IMR-90 (cell line): ENCODE results near the gene COX8A. TPM values are rescaled to one million over a fixed set of nuclear protein-coding genes. Genes with fewer than 3 reads are reported as not detected.

Experiments
- ATAC-seq: fragments of 200-7000 bp; cut with Tn5 transposase; 2 replicates; pipeline ENCODE4 v1.9.1; 2020; ENCODE audit warnings: low read depth, mild to moderate bottlenecking, moderate library complexity
- BruUV-seq: library from RNA; stranded (reverse); fragments of 400-500 nt; replicated peaks from 2 replicates; lab custom pipeline; 2021; lab: Mats Ljungman, UMichigan
- CTCF ChIA-PET: fragments of 300-600 bp; formaldehyde crosslinking; extraction: SDS; loops from one replicate; lab custom pipeline; 2021; ENCODE audit warnings: antibody characterized with exemption; lab: Yijun Ruan, JAX
- POLR2A ChIA-PET: fragments of 300-600 bp; sonication (Branson Sonifier 250); formaldehyde crosslinking; loops from one replicate; lab custom pipeline; 2022; ENCODE audit warnings: antibody characterized with exemption; ENCODE audit not compliant: unreplicated experiment; lab: Charles Lee
- DNase-seq: peaks from one replicate; pipeline ENCODE4 v3.0.0; 2013
- H2AFZ ChIP-seq: replicated peaks from 2 replicates; pipeline ENCODE3; 2013; ENCODE audit warnings: low read length, mild to moderate bottlenecking; ENCODE audit not compliant: poor library complexity
- H2AK5ac ChIP-seq: 2 replicates; pipeline ENCODE4 v1.6.1; 2013; ENCODE audit warnings: low read depth, low read length, inconsistent platforms
- H2AK9ac ChIP-seq: replicated peaks from 2 replicates; pipeline ENCODE3; 2013; ENCODE audit warnings: mild to moderate bottlenecking, low read depth, low read length, moderate library complexity; ENCODE audit not compliant: poor library complexity
- H2BK120ac ChIP-seq: 2 replicates; pipeline ENCODE4 v1.6.1; 2013; ENCODE audit warnings: low read depth, low read length, inconsistent platforms
- H2BK15ac ChIP-seq: 3 replicates; pipeline ENCODE4 v1.6.1; 2013; ENCODE audit warnings: low read depth, low read length, inconsistent platforms
- H2BK20ac ChIP-seq: 2 replicates; pipeline ENCODE4 v1.6.1; 2013; ENCODE audit warnings: low read depth, mild to moderate bottlenecking, inconsistent platforms, low read length, moderate library complexity
- H2BK5ac ChIP-seq: 2 replicates; pipeline ENCODE4 v1.6.1; 2013; ENCODE audit warnings: mild to moderate bottlenecking, low read depth, low read length, inconsistent platforms; ENCODE audit not compliant: poor library complexity, severe bottlenecking
- H3K14ac ChIP-seq: replicated peaks from 2 replicates; pipeline ENCODE4 v1.6.1; 2013; ENCODE audit warnings: low read depth, low read length, inconsistent platforms
- H3K18ac ChIP-seq: 2 replicates; pipeline ENCODE4 v1.6.1; 2013; ENCODE audit warnings: low read depth, low read length, control low read depth
- H3K23ac ChIP-seq: 2 replicates; pipeline ENCODE4 v1.6.1; 2013; ENCODE audit warnings: low read depth, low read length, inconsistent platforms
- H3K27ac ChIP-seq: 2 replicates; pipeline ENCODE4 v1.5.1; 2013; ENCODE audit warnings: mild to moderate bottlenecking, control low read depth, low read length; ENCODE audit not compliant: insufficient read depth
- H3K27me3 ChIP-seq: 2 replicates; pipeline ENCODE4 v1.6.1; 2013; ENCODE audit warnings: low read length; ENCODE audit not compliant: control insufficient read depth, insufficient read depth
- H3K36me3 ChIP-seq: 2 replicates; pipeline ENCODE4 v1.6.1; 2013; ENCODE audit warnings: low read length, mixed read lengths; ENCODE audit not compliant: control insufficient read depth, insufficient read depth
- H3K4ac ChIP-seq: 2 replicates; pipeline ENCODE4 v1.6.1; 2013; ENCODE audit warnings: low read depth, low read length, inconsistent platforms
- H3K4me1 ChIP-seq: 2 replicates; pipeline ENCODE4 v1.6.1; 2013; ENCODE audit warnings: low read length, mixed read lengths; ENCODE audit not compliant: control insufficient read depth, insufficient read depth
- H3K4me2 ChIP-seq: 2 replicates; pipeline ENCODE4 v1.6.1; 2013; ENCODE audit warnings: low read depth, mild to moderate bottlenecking, control low read depth, low read length, moderate library complexity
- H3K4me3 ChIP-seq: 2 replicates; pipeline ENCODE4 v1.5.1; 2013; ENCODE audit warnings: low read depth, mild to moderate bottlenecking, control low read depth, low read length, moderate library complexity; ENCODE audit not compliant: insufficient read depth
- H3K56ac ChIP-seq: 2 replicates; pipeline ENCODE4 v1.6.1; 2013; ENCODE audit warnings: low read length, inconsistent platforms; ENCODE audit not compliant: insufficient read depth; ENCODE audit errors: extremely low read depth
- H3K79me1 ChIP-seq, 2 experiments: 2 replicates each; pipeline ENCODE4 v1.6.1; 2013; ENCODE audit warnings: low read length in 2 of 2, inconsistent platforms in 1 of 2, low read depth in 1 of 2
- H3K9ac ChIP-seq: 2 replicates; pipeline ENCODE4 v1.6.1; 2013; ENCODE audit warnings: low read depth, low read length, control low read depth
- H3K9me1 ChIP-seq: 2 replicates; pipeline ENCODE4 v1.6.1; 2013; ENCODE audit warnings: low read length, inconsistent platforms; ENCODE audit not compliant: insufficient read depth
- H3K9me3 ChIP-seq: 2 replicates; pipeline ENCODE4 v1.6.1; 2013; ENCODE audit warnings: low read length; ENCODE audit not compliant: control insufficient read depth, insufficient read depth
- H4K20me1 ChIP-seq: 2 replicates; pipeline ENCODE4 v1.6.1; 2013; ENCODE audit warnings: low read length, inconsistent platforms; ENCODE audit not compliant: insufficient read depth
- H4K5ac ChIP-seq: 2 replicates; pipeline ENCODE4 v1.6.1; 2013; ENCODE audit warnings: mild to moderate bottlenecking, low read depth, low read length, control low read depth
- H4K8ac ChIP-seq, 2 experiments: 2 replicates each; pipeline ENCODE4 v1.6.1; 2013; ENCODE audit warnings: low read depth in 2 of 2, low read length in 2 of 2, control low read depth in 1 of 2, inconsistent platforms in 1 of 2
- H4K91ac ChIP-seq: 2 replicates; pipeline ENCODE4 v1.6.1; 2013; ENCODE audit warnings: low read depth, low read length, inconsistent platforms; ENCODE audit not compliant: insufficient read depth
- FOS ChIP-seq: fragments of 150-350 bp; IDR thresholded peaks from 2 replicates; pipeline ENCODE4 v1.6.1; 2016; ENCODE audit warnings: low read depth, low read length
- MAZ ChIP-seq: IDR thresholded peaks from 2 replicates; pipeline ENCODE4 v1.6.1; 2012; ENCODE audit warnings: low read depth, mild to moderate bottlenecking, low read length, improper control_type of control experiment, moderate library complexity, borderline replicate concordance
- RCOR1 ChIP-seq: IDR thresholded peaks from 2 replicates; pipeline ENCODE4 v1.6.1; 2012; ENCODE audit warnings: mild to moderate bottlenecking, low read length, improper control_type of control experiment; ENCODE audit not compliant: insufficient replicate concordance
- WGBS, 2 experiments: methylation state at CpG; one replicate each; pipeline versions ENCODE4 v1.1.5 to v1.1.7; 2013; ENCODE audit warnings: missing lambda C conversion rate in 2 of 2; ENCODE audit not compliant: insufficient read length in 1 of 2; ENCODE audit errors: extremely low coverage in 2 of 2; 5-methylcytosine and 5-hydroxymethylcytosine counted together
- dilution Hi-C: fragments of 300-500 bp; cut with HindIII; formaldehyde crosslinking; loops from one replicate; pipeline ENCODE4 v1.14.3; 2018; ENCODE audit warnings: low sequenced_read_pairs; ENCODE audit not compliant: unreplicated experiment
- in situ Hi-C: fragments of 300-500 bp; cut with MboI; formaldehyde crosslinking; loops from 3 replicates; pipeline ENCODE4 v1.14.3; 2019; ENCODE audit warnings: low sequenced_read_pairs, inconsistent platforms, mixed read lengths
- intact Hi-C: fragments of 100-400 bp; cut with micrococcal nuclease; formaldehyde crosslinking; loops from 2 replicates; pipeline ENCODE4 v1.10.0; 2022
- polyA plus RNA-seq, 3 experiments: library from polyadenylated mRNA; depleted of rRNA; stranded (reverse); fragments of >200 nt; gene quantifications; 2 replicates each; pipeline ENCODE4 v1.2.3, GENCODE V29; 2012; ENCODE audit warnings: low replicate concordance in 1 of 3
- total RNA-seq: library from RNA; depleted of rRNA; stranded (reverse); fragments of >200 nt; gene quantifications from 2 replicates; pipeline ENCODE4 v1.2.3, GENCODE V29; 2012

The COX8A gene
- total and polyA plus RNA-seq, 2 of the 4 experiments (the other 2 are of a cell fraction): 250 to 598 TPM

DNA sequence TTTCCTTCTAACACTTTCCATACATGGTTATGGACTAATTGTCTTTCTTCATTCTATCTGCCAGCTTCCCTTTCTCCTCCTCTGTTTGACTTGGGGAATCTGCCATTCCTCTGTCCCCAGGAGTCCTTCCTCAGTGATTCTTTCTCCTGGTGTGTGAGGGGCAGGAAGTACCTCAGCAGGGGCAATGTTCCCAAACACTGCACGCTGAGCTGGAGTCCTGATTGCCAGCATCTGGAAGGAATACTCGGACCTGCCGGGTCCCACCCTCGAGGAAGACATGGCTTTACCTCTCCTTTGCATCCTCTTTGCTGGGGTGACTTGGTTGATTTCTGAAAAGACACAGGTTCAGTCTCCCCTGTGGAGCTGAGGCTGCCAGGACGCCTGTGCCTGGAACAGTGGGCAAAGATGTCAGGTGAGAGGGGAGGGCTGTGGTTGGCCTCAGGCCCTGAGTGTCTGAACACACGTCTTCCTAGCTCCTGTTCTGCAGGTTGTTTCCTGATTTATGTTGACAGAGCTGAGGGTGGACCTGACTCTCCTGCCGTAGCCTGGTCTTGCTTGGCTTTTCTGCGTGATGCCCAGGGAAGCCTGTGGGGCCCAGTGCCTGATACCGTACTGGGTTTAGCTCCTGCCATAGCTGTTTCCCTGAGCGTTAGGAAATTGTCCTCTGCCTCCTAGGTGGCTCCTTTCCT, 4.3 kb downstream of the COX8A start:
- CTCF ChIA-PET: no interaction called here
- no peak overlapping the region for H3K23ac ChIP-seq
- POLR2A ChIA-PET: no interaction called here

More for the DNA sequence above, 4.3 kb downstream of the COX8A start:
- DNase-seq (no peak), ATAC-seq (no peak)
- in situ Hi-C loops: no loop called here
- no peak overlapping the region for H3K27ac ChIP-seq
- H2AFZ ChIP-seq: no peak overlapping the region
- no peak overlapping the region for H2AK5ac ChIP-seq
- H4K5ac ChIP-seq: no peak overlapping the region
- no peak overlapping the region for H2BK120ac ChIP-seq
- no peak overlapping the region for H3K4me3 ChIP-seq
- dilution Hi-C loops: no loop called here
- intact Hi-C loops: no loop called here
- peaks cover 13% of the 10 kb centered on the region for H3K4me1 ChIP-seq
- no peaks in the 10 kb centered on the region for H3K27me3 ChIP-seq
- H3K36me3 ChIP-seq: peaks cover 11% of the 10 kb centered on the region; the same call in 1 of the 2 replicates
- no peak overlapping the region for H3K56ac ChIP-seq
- TF ChIP-seq RCOR1 (no peak), FOS (no peak), MAZ (no peak)
- H4K8ac ChIP-seq: no peak overlapping the region
- no peak overlapping the region for H2BK15ac ChIP-seq
- peak overlapping the region; percentile 79 for H2AK9ac ChIP-seq
- H4K91ac ChIP-seq: no peak overlapping the region
- H3K4ac ChIP-seq: no peak overlapping the region
- H3K79me1 ChIP-seq: peaks cover 16 to 62% of the 10 kb centered on the region in 2 experiments
- no peak overlapping the region for H2BK5ac ChIP-seq
- H3K4me2 ChIP-seq: no peak overlapping the region
- H3K18ac ChIP-seq: no peak overlapping the region
- no peak overlapping the region for H2BK20ac ChIP-seq
- 93% methylated on average over 3 of the region's 10 CpGs; no CpG with 5 or more reads in 1 of the 2 experiments for WGBS, 2 experiments
- H3K9ac ChIP-seq: no peak overlapping the region
- no peak overlapping the region for H3K14ac ChIP-seq
- no peaks in the 10 kb centered on the region for H3K9me3 ChIP-seq
- H3K9me1 ChIP-seq: peaks cover 24% of the 10 kb centered on the region
- BruUV-seq: no TSS peak
- H4K20me1 ChIP-seq: peaks cover 18% of the 10 kb centered on the region
